ENCODE results near the gene ANKRD13C.

- TF ChIP-seq HNF4G (IDR thresholded peaks at IDR 0.05) = no peak
- no peak for TF ChIP-seq CTCF (IDR thresholded peaks at IDR 0.05; ENCODE audit: low read depth, low read length, missing input control)
- no peak for TF ChIP-seq NR2F2 (IDR thresholded peaks at IDR 0.05)
- TF ChIP-seq EGR1 (IDR thresholded peaks at IDR 0.05; ENCODE audit: low read depth in 2 of 2) = no peak
- TF ChIP-seq GABPA (IDR thresholded peaks at IDR 0.05 in 1 of 2, conservative IDR thresholded peaks at IDR 0.05 in 1 of 2) = no peak
- TF ChIP-seq TAF1 (conservative IDR thresholded peaks at IDR 0.05) = no peak
- no peak for TF ChIP-seq JUND (IDR thresholded peaks at IDR 0.05)
- TF ChIP-seq RAD21 (IDR thresholded peaks at IDR 0.05) = no peak
- no peak for TF ChIP-seq MAX (IDR thresholded peaks at IDR 0.05)
- TF ChIP-seq SP1 (IDR thresholded peaks at IDR 0.05) = no peak
- TF ChIP-seq REST (IDR thresholded peaks at IDR 0.05) = no peak
- no peak for TF ChIP-seq ZBTB33 (IDR thresholded peaks at IDR 0.05)
Observed at GRCh38 chr1:70334436-70334835, 20.1 kb downstream of the ANKRD13C start.

Measured in liver (tissue), 3 donors.